OCI-LY7 (cell line): Measurements from ENCODE around the gene ALOX15B. TPM values are rescaled to one million over a fixed set of nuclear protein-coding genes. Genes with fewer than 3 reads are reported as not detected.

Source experiments
- BruUV-seq: library from RNA; stranded (reverse); fragments of 400-500 nt; replicated peaks from 2 replicates; lab custom pipeline; 2021; lab: Mats Ljungman, UMichigan
- CTCF ChIA-PET: fragments of 300-600 bp; sonication (Branson Sonifier 250); formaldehyde crosslinking; loops from one replicate; lab custom pipeline; 2022; ENCODE audit warnings: antibody characterized with exemption; ENCODE audit not compliant: unreplicated experiment; lab: Charles Lee
- POLR2A ChIA-PET: fragments of 300-600 bp; sonication (Branson Sonifier 250); formaldehyde crosslinking; loops from one replicate; lab custom pipeline; 2022; ENCODE audit warnings: antibody characterized with exemption; lab: Charles Lee
- DNase-seq: peaks from one replicate; pipeline ENCODE4 v3.0.0-alpha.2; 2015; ENCODE audit warnings: low spot score
- H2AFZ ChIP-seq: fragments of 200-600 bp; sonication (generic), shearing (Covaris generic); 2 replicates; pipeline ENCODE4 v1.6.1; 2014; ENCODE audit warnings: mild to moderate bottlenecking, antibody characterized with exemption, low read length, moderate library complexity
- H3K27ac ChIP-seq: fragments of 200-600 bp; sonication (generic); 2 replicates; pipeline ENCODE4 v1.5.1; 2014; ENCODE audit warnings: mixed run types, low read depth, mild to moderate bottlenecking, moderate library complexity, low read length, inconsistent platforms; ENCODE audit not compliant: poor library complexity, severe bottlenecking
- H3K36me3 ChIP-seq: fragments of 200-600 bp; sonication (generic); 2 replicates; pipeline ENCODE4 v1.6.1; 2014; ENCODE audit warnings: mild to moderate bottlenecking, antibody characterized with exemption, low read length, moderate library complexity, mixed read lengths; ENCODE audit not compliant: insufficient read depth
- H3K4me1 ChIP-seq: fragments of 200-600 bp; sonication (generic); 2 replicates; pipeline ENCODE4 v1.5.1; 2014; ENCODE audit warnings: mild to moderate bottlenecking, low read length; ENCODE audit not compliant: insufficient read depth, poor library complexity, severe bottlenecking
- H3K4me2 ChIP-seq: fragments of 200-600 bp; sonication (generic); 2 replicates; pipeline ENCODE4 v1.6.1; 2014; ENCODE audit warnings: mild to moderate bottlenecking, low read length
- H3K4me3 ChIP-seq: fragments of 200-600 bp; sonication (generic); 2 replicates; pipeline ENCODE4 v1.5.1; 2014; ENCODE audit warnings: mild to moderate bottlenecking, low read depth, low read length; ENCODE audit not compliant: poor library complexity, severe bottlenecking
- H3K79me2 ChIP-seq: fragments of 200-600 bp; sonication (generic); 2 replicates; pipeline ENCODE4 v1.6.1; 2016; ENCODE audit warnings: low read depth, mild to moderate bottlenecking, low read length, moderate library complexity, mixed read lengths; ENCODE audit not compliant: insufficient read depth
- H3K9me2 ChIP-seq: fragments of 200-600 bp; sonication (generic); 2 replicates; pipeline ENCODE4 v1.6.1; 2016; ENCODE audit warnings: mild to moderate bottlenecking, low read length, mixed read lengths; ENCODE audit not compliant: insufficient read depth
- H3K9me3 ChIP-seq: fragments of 200-600 bp; sonication (generic); 2 replicates; pipeline ENCODE4 v1.6.1; 2014; ENCODE audit warnings: mild to moderate bottlenecking, mixed run types, low read length, mixed read lengths
- H4K20me1 ChIP-seq: fragments of 200-600 bp; sonication (generic); 2 replicates; pipeline ENCODE4 v1.6.1; 2014; ENCODE audit warnings: mild to moderate bottlenecking, antibody characterized with exemption, low read length, moderate library complexity, mixed read lengths; ENCODE audit not compliant: insufficient read depth
- EZH2phosphoT487 ChIP-seq: fragments of 200-600 bp; sonication (generic); IDR thresholded peaks from 2 replicates; pipeline ENCODE4 v1.6.1; 2018; ENCODE audit warnings: low read depth, borderline replicate concordance, mild to moderate bottlenecking, mixed run types, antibody characterized with exemption, low read length, moderate library complexity, mixed read lengths
- intact Hi-C: fragments of 100-400 bp; cut with micrococcal nuclease; formaldehyde crosslinking; loops from one replicate; pipeline ENCODE4 v1.10.0; 2022; ENCODE audit not compliant: unreplicated experiment
- total RNA-seq, 2 experiments: library from RNA; depleted of rRNA in 1 of 2; stranded (reverse); fragments of >200 nt in 1 of 2; shearing (Covaris generic) in 1 of 2; gene quantifications; 2 replicates each; pipeline ENCODE4 v1.2.3, GENCODE V29; 2014 to 2022
- TF ChIP-seq, protein P1 (sequence below): fragments of 200-600 bp; sonication (generic); conservative IDR thresholded peaks from 2 replicates; pipeline ENCODE4 v1.5.1; 2014; ENCODE audit warnings: mild to moderate bottlenecking, antibody characterized with exemption, low read length, moderate library complexity, mixed read lengths

The ALOX15B gene
- total RNA-seq, 2 experiments from 2014 or later = not detected

DNA sequence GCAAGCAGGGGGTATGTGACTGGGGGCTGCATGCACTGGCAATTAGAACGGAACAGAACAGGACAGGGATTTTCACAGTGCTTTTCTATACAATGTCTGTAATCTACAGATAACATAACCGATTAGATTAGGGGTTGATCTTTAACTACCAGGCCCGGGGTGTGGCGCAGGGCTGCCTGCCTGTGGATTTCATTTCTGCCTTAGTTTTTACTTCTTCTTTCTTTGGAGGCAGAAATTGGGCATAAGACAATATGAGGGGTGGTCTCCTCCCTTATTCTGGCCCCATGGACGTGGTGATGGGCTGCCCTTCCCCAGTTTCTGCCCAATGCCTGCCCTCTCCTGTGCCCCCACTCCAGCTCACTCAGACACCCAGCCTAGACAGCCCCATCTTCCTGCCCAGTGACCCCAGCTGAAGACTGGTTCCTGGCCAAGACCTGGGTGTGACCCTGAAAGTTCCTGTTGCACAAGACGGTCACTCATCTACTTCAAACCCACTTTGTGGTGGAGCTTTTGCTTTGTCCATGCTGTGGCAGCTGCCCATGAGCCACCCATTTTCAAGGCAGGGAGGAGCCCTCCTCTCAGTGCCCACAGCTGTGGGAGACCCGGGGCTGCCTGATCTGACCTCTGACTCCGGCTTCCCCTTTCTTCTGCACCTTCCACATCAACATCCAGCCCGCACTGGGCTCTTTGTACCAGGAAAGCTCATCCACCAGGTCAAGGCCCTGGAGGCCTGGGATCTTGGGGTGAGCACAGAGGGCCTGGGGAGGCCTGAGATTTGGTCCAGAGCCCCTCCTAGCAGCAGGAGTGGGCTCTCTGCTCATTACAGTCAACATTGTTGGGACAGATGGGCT, 30.1 kb downstream of the ALOX15B start:
- no peak for TF ChIP-seq EZH2phosphoT487
- TF ChIP-seq, protein P1, sequence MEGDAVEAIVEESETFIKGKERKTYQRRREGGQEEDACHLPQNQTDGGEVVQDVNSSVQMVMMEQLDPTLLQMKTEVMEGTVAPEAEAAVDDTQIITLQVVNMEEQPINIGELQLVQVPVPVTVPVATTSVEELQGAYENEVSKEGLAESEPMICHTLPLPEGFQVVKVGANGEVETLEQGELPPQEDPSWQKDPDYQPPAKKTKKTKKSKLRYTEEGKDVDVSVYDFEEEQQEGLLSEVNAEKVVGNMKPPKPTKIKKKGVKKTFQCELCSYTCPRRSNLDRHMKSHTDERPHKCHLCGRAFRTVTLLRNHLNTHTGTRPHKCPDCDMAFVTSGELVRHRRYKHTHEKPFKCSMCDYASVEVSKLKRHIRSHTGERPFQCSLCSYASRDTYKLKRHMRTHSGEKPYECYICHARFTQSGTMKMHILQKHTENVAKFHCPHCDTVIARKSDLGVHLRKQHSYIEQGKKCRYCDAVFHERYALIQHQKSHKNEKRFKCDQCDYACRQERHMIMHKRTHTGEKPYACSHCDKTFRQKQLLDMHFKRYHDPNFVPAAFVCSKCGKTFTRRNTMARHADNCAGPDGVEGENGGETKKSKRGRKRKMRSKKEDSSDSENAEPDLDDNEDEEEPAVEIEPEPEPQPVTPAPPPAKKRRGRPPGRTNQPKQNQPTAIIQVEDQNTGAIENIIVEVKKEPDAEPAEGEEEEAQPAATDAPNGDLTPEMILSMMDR = no peak
- no peak for DNase-seq
- intact Hi-C loops = no loop called here
- Histone ChIP-seq H3K9me2 (no peaks in the 10 kb centered on the region), H4K20me1 (no peaks in the 10 kb centered on the region), H3K36me3 (no peaks in the 10 kb centered on the region), H3K9me3 (no peaks in the 10 kb centered on the region), H3K4me3 (no peak overlapping the region), H2AFZ (no peak overlapping the region), H3K4me2 (no peak overlapping the region), H3K79me2 (no peaks in the 10 kb centered on the region), H3K27ac (no peak overlapping the region), H3K4me1 (peaks cover 3% of the 10 kb centered on the region)
- ChIA-PET POLR2A (interaction anchor here (1.1 kb wide), 1 partner anchor 48 kb away, joined by 3 read pairs; no protein-coding TSS in a partner anchor), CTCF (no interaction called here)
- BruUV-seq = no TSS peak

DNA sequence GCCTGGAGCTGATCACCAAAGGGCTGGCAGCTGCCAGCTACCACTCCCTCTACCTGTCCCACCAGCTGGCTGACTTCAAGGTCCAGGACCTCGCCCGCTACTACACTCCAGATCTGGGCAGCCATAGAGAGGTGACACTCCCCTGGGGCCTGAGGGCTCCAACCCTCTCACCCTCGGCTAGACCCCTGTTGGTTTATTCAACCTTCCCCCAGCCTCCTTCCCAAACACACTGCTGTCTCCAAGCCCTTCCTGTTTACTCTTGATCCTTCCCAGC, 30.7 kb downstream of the ALOX15B start:
- intact Hi-C loops = no loop called here
- no peak overlapping the region for H2AFZ ChIP-seq
- no peaks in the 10 kb centered on the region for H4K20me1 ChIP-seq
- POLR2A ChIA-PET = interaction anchor here (1.1 kb wide), 1 partner anchor 47 kb away, joined by 3 read pairs; no protein-coding TSS in a partner anchor
- no peaks in the 10 kb centered on the region for H3K36me3 ChIP-seq
- BruUV-seq = no TSS peak
- H3K27ac ChIP-seq = no peak overlapping the region
- H3K4me1 ChIP-seq = peaks cover 4% of the 10 kb centered on the region
- no peaks in the 10 kb centered on the region for H3K79me2 ChIP-seq
- no peaks in the 10 kb centered on the region for H3K9me2 ChIP-seq
- TF ChIP-seq, protein P1 = no peak
- TF ChIP-seq EZH2phosphoT487 = no peak
- no peak for DNase-seq
- CTCF ChIA-PET = no interaction called here
- no peaks in the 10 kb centered on the region for H3K9me3 ChIP-seq
- no peak overlapping the region for H3K4me2 ChIP-seq
- H3K4me3 ChIP-seq = no peak overlapping the region

- ChIA-PET CTCF (no interaction called here), POLR2A (no interaction called here)
- H3K27ac ChIP-seq = no peak overlapping the region
- H3K36me3 ChIP-seq = no peaks in the 10 kb centered on the region
- no TSS peak for BruUV-seq
- no peak overlapping the region for H3K4me3 ChIP-seq
- no peaks in the 10 kb centered on the region for H3K9me2 ChIP-seq
- intact Hi-C loops = loop anchor here (5.0 kb wide), 1 partner anchor 231 kb away; no protein-coding TSS in a partner anchor
- H3K79me2 ChIP-seq = no peaks in the 10 kb centered on the region
- H3K4me1 ChIP-seq = peaks cover 4% of the 10 kb centered on the region
- DNase-seq = no peak
- no peak overlapping the region for H2AFZ ChIP-seq
- no peaks in the 10 kb centered on the region for H3K9me3 ChIP-seq
- TF ChIP-seq EZH2phosphoT487 = no peak
- TF ChIP-seq, protein P1 = no peak
- H4K20me1 ChIP-seq = no peaks in the 10 kb centered on the region
- H3K4me2 ChIP-seq = no peak overlapping the region
These were observed 32.6 kb downstream of the ALOX15B start for GRCh38 chr17:8071496-8071895.
